Memory B cell (primary cell): ENCODE results near the gene SRSF3.

Experiments used
- ATAC-seq: fragments of 150-1000 bp; cut with Tn5 transposase; 2 replicates; pipeline ENCODE4 v1.10.0; 2021; ENCODE audit warnings: low read depth, mild to moderate bottlenecking, moderate library complexity
- DNase-seq, 2 donors: peaks; one replicate each; pipeline ENCODE4 v3.0.0; 2022; ENCODE audit warnings: low spot score in 2 of 2
- H3K27ac Mint-ChIP-seq: one replicate; pipeline ENCODE4 v1.8.0; 2022; ENCODE audit warnings: mild to moderate bottlenecking, moderate library complexity, mixed read lengths
- H3K27me3 Mint-ChIP-seq: one replicate; pipeline ENCODE4 v1.8.0; 2022; ENCODE audit warnings: mixed read lengths
- H3K36me3 Mint-ChIP-seq: one replicate; pipeline ENCODE4 v1.8.0; 2022; ENCODE audit warnings: mild to moderate bottlenecking, mixed read lengths
- H3K4me1 Mint-ChIP-seq: one replicate; pipeline ENCODE4 v1.8.0; 2022; ENCODE audit warnings: mixed read lengths
- H3K4me3 Mint-ChIP-seq: one replicate; pipeline ENCODE4 v1.8.0; 2022; ENCODE audit warnings: mild to moderate bottlenecking, moderate library complexity, mixed read lengths
- H3K9me3 Mint-ChIP-seq: one replicate; pipeline ENCODE4 v1.8.0; 2022; ENCODE audit warnings: mixed read lengths

SRSF3 gene

GRCh38 chr6:36631326-36632011 lies 37.3 kb downstream of the SRSF3 start:
- no peak for ATAC-seq
- Mint-ChIP-seq H3K4me1 (peaks cover 18% of the 10 kb centered on the region), H3K36me3 (no peaks in the 10 kb centered on the region), H3K27ac (no peak overlapping the region), H3K4me3 (peak overlapping the region; percentile 37), H3K9me3 (no peaks in the 10 kb centered on the region), H3K27me3 (no peaks in the 10 kb centered on the region)
- DNase-seq, result no peak

GRCh38 chr6:36633370-36633769 lies 39.2 kb downstream of the SRSF3 start:
- Mint-ChIP-seq H3K9me3 (no peaks in the 10 kb centered on the region), H3K4me3 (no peak overlapping the region), H3K27ac (no peak overlapping the region), H3K36me3 (no peaks in the 10 kb centered on the region), H3K27me3 (peaks cover 1% of the 10 kb centered on the region), H3K4me1 (peaks cover 14% of the 10 kb centered on the region)
- ATAC-seq (no peak), DNase-seq (no peak)

- no peaks in the 10 kb centered on the region for H3K9me3 Mint-ChIP-seq
- peaks cover 1% of the 10 kb centered on the region for H3K27me3 Mint-ChIP-seq
- no peak for DNase-seq
- H3K36me3 Mint-ChIP-seq, result no peaks in the 10 kb centered on the region
- no peak for ATAC-seq
- H3K27ac Mint-ChIP-seq, result no peak overlapping the region
- H3K4me1 Mint-ChIP-seq, result peaks cover 10% of the 10 kb centered on the region
- H3K4me3 Mint-ChIP-seq, result no peak overlapping the region
Measured at GRCh38 chr6:36633915-36634314, 39.8 kb downstream of the SRSF3 start.

- no peak for DNase-seq
- H3K36me3 Mint-ChIP-seq, result no peaks in the 10 kb centered on the region
- no peaks in the 10 kb centered on the region for H3K9me3 Mint-ChIP-seq
- no peak overlapping the region for H3K27ac Mint-ChIP-seq
- ATAC-seq, result no peak
- no peak overlapping the region for H3K4me3 Mint-ChIP-seq
- peaks cover 1% of the 10 kb centered on the region for H3K27me3 Mint-ChIP-seq
- peaks cover 5% of the 10 kb centered on the region for H3K4me1 Mint-ChIP-seq
Measured at GRCh38 chr6:36634317-36635108, 40.4 kb downstream of the SRSF3 start.

- Mint-ChIP-seq H3K9me3 (no peaks in the 10 kb centered on the region), H3K4me3 (no peak overlapping the region), H3K36me3 (no peaks in the 10 kb centered on the region), H3K27me3 (peaks cover 1% of the 10 kb centered on the region), H3K27ac (no peak overlapping the region), H3K4me1 (no peaks in the 10 kb centered on the region)
- DNase-seq (no peak), ATAC-seq (no peak)
Measured at GRCh38 chr6:36636283-36636682, 42.1 kb downstream of the SRSF3 start.

- Mint-ChIP-seq H3K4me3 (no peak overlapping the region), H3K27ac (no peak overlapping the region), H3K36me3 (no peaks in the 10 kb centered on the region), H3K9me3 (no peaks in the 10 kb centered on the region), H3K4me1 (no peaks in the 10 kb centered on the region), H3K27me3 (peaks cover 1% of the 10 kb centered on the region)
- ATAC-seq (no peak), DNase-seq (no peak)
Measured at GRCh38 chr6:36636687-36637418, 42.7 kb downstream of the SRSF3 start.

- Mint-ChIP-seq H3K27ac (no peak overlapping the region), H3K9me3 (no peaks in the 10 kb centered on the region), H3K27me3 (peaks cover 1% of the 10 kb centered on the region), H3K4me1 (no peaks in the 10 kb centered on the region), H3K4me3 (no peak overlapping the region), H3K36me3 (no peaks in the 10 kb centered on the region)
- DNase-seq, result no peak
- no peak for ATAC-seq
Measured at GRCh38 chr6:36638579-36638978, 44.4 kb downstream of the SRSF3 start.

- DNase-seq, result no peak
- Mint-ChIP-seq H3K27ac (no peak overlapping the region), H3K27me3 (peaks cover 1% of the 10 kb centered on the region), H3K36me3 (no peaks in the 10 kb centered on the region), H3K4me3 (no peak overlapping the region), H3K4me1 (no peaks in the 10 kb centered on the region), H3K9me3 (no peaks in the 10 kb centered on the region)
- no peak for ATAC-seq
Measured at GRCh38 chr6:36639171-36639808, 45.1 kb downstream of the SRSF3 start.

- Mint-ChIP-seq H3K4me1 (peaks cover 2% of the 10 kb centered on the region), H3K9me3 (no peaks in the 10 kb centered on the region), H3K27me3 (peaks cover 1% of the 10 kb centered on the region), H3K4me3 (no peak overlapping the region), H3K36me3 (no peaks in the 10 kb centered on the region), H3K27ac (no peak overlapping the region)
- no peak for ATAC-seq
- DNase-seq, result no peak
Measured at GRCh38 chr6:36641543-36641942, 47.4 kb downstream of the SRSF3 start.

- H3K36me3 Mint-ChIP-seq, result no peaks in the 10 kb centered on the region
- DNase-seq (no peak), ATAC-seq (no peak)
- peaks cover 2% of the 10 kb centered on the region for H3K4me1 Mint-ChIP-seq
- H3K4me3 Mint-ChIP-seq, result no peak overlapping the region
- no peaks in the 10 kb centered on the region for H3K27me3 Mint-ChIP-seq
- H3K27ac Mint-ChIP-seq, result no peak overlapping the region
- H3K9me3 Mint-ChIP-seq, result no peaks in the 10 kb centered on the region
Measured at GRCh38 chr6:36642913-36643817, 49.0 kb downstream of the SRSF3 start.

GRCh38 chr6:36643977-36644376 lies 49.8 kb downstream of the SRSF3 start:
- Mint-ChIP-seq H3K4me1 (peaks cover 2% of the 10 kb centered on the region), H3K27ac (no peak overlapping the region), H3K4me3 (no peak overlapping the region), H3K36me3 (no peaks in the 10 kb centered on the region), H3K27me3 (no peaks in the 10 kb centered on the region), H3K9me3 (no peaks in the 10 kb centered on the region)
- no peak for DNase-seq
- no peak for ATAC-seq

- no peaks in the 10 kb centered on the region for H3K9me3 Mint-ChIP-seq
- no peaks in the 10 kb centered on the region for H3K36me3 Mint-ChIP-seq
- no peak for DNase-seq
- H3K27me3 Mint-ChIP-seq, result no peaks in the 10 kb centered on the region
- peaks cover 10% of the 10 kb centered on the region for H3K4me1 Mint-ChIP-seq
- no peak overlapping the region for H3K27ac Mint-ChIP-seq
- H3K4me3 Mint-ChIP-seq, result no peak overlapping the region
- no peak for ATAC-seq
Measured at GRCh38 chr6:36649086-36649485, 54.9 kb downstream of the SRSF3 start.

GRCh38 chr6:36649701-36650484 lies 55.7 kb downstream of the SRSF3 start:
- Mint-ChIP-seq H3K4me3 (no peak overlapping the region), H3K36me3 (no peaks in the 10 kb centered on the region), H3K4me1 (peaks cover 10% of the 10 kb centered on the region), H3K9me3 (no peaks in the 10 kb centered on the region), H3K27me3 (no peaks in the 10 kb centered on the region), H3K27ac (no peak overlapping the region)
- no peak for ATAC-seq
- no peak for DNase-seq
